H1 (cell line): ENCODE data around the gene PPP1R3E. TPM values are rescaled to one million over a fixed set of nuclear protein-coding genes. Genes with fewer than 3 reads are reported as not detected.

Source experiments
- CHD2 ChIP-seq: IDR thresholded peaks from 2 replicates; pipeline ENCODE4 v1.6.1; 2012; ENCODE audit warnings: low read length, improper control_type of control experiment
- CREB1 ChIP-seq: IDR thresholded peaks from 2 replicates; pipeline ENCODE4 v1.6.1; 2012; ENCODE audit warnings: inconsistent platforms
- EGR1 ChIP-seq: IDR thresholded peaks from 2 replicates; pipeline ENCODE4 v1.6.1; 2011; ENCODE audit warnings: low read depth, low read length, borderline replicate concordance
- EP300 ChIP-seq, 2 experiments: IDR thresholded peaks; 1 replicate in 1 of 2; 2 replicates in 1 of 2; pipeline ENCODE4 v1.6.1; 2011 to 2012; ENCODE audit warnings: low read depth in 2 of 2, low read length in 2 of 2, mild to moderate bottlenecking in 2 of 2, borderline replicate concordance in 1 of 2, inconsistent platforms in 1 of 2, moderate library complexity in 1 of 2
- FOSL1 ChIP-seq: IDR thresholded peaks from 2 replicates; pipeline ENCODE4 v1.6.1; 2011; ENCODE audit warnings: mild to moderate bottlenecking, low read depth, low read length, moderate library complexity; ENCODE audit not compliant: insufficient read depth
- GTF2F1 ChIP-seq: IDR thresholded peaks from 2 replicates; pipeline ENCODE4 v1.6.1; 2012; ENCODE audit warnings: low read depth, low read length, improper control_type of control experiment, borderline replicate concordance
- HDAC2 ChIP-seq, 2 experiments: fragments of 300-600 bp in 1 of 2; sonication (generic) in 1 of 2; IDR thresholded peaks; 2 replicates each; pipeline ENCODE4 v1.6.1; 2011 to 2012; ENCODE audit warnings: low read depth in 2 of 2, low read length in 2 of 2, mild to moderate bottlenecking in 2 of 2, moderate library complexity in 2 of 2, borderline replicate concordance in 1 of 2, inconsistent platforms in 1 of 2
- KDM5A ChIP-seq: fragments of 200-600 bp; IDR thresholded peaks from 2 replicates; pipeline ENCODE4 v1.7.1; 2012; ENCODE audit warnings: mild to moderate bottlenecking, low read length, inconsistent platforms, mixed read lengths
- MAFK ChIP-seq: IDR thresholded peaks from 2 replicates; pipeline ENCODE4 v1.6.1; 2012; ENCODE audit warnings: low read depth, mild to moderate bottlenecking, improper control_type of control experiment, low read length
- MAX ChIP-seq: IDR thresholded peaks from 2 replicates; pipeline ENCODE4 v1.6.1; 2012; ENCODE audit warnings: inconsistent platforms
- NRF1 ChIP-seq: IDR thresholded peaks from 2 replicates; pipeline ENCODE4 v1.6.1; 2011; ENCODE audit warnings: mild to moderate bottlenecking, low read depth, low read length, improper control_type of control experiment
- RAD21 ChIP-seq, 2 experiments: IDR thresholded peaks in 1 of 2; conservative IDR thresholded peaks in 1 of 2; 2 replicates each; pipeline ENCODE4 v1.6.1; 2011; ENCODE audit warnings: low read depth in 2 of 2, low read length in 2 of 2, improper control_type of control experiment in 1 of 2, inconsistent platforms in 1 of 2, mild to moderate bottlenecking in 1 of 2, moderate library complexity in 1 of 2
- SIN3A ChIP-seq, 2 experiments: IDR thresholded peaks in 1 of 2; conservative IDR thresholded peaks in 1 of 2; 2 replicates each; pipeline ENCODE4 v1.6.1; 2011 to 2012; ENCODE audit warnings: low read length in 2 of 2, improper control_type of control experiment in 1 of 2, low read depth in 1 of 2, mild to moderate bottlenecking in 1 of 2
- SP1 ChIP-seq: IDR thresholded peaks from 2 replicates; pipeline ENCODE4 v1.6.1; 2011; ENCODE audit warnings: low read depth, low read length
- TAF7 ChIP-seq: optimal IDR thresholded peaks from 2 replicates; pipeline ENCODE3; 2011; ENCODE audit warnings: low read depth, mild to moderate bottlenecking, inconsistent platforms, low read length, moderate library complexity, borderline replicate concordance
- TCF12 ChIP-seq: IDR thresholded peaks from 2 replicates; pipeline ENCODE4 v1.6.1; 2011; ENCODE audit warnings: low read depth, mild to moderate bottlenecking, low read length
- polyA plus RNA-seq, 7 experiments: library from polyadenylated mRNA; depleted of rRNA in 3 of 7; stranded (reverse) in 5 of 7; unstranded in 2 of 7; fragments of >200 nt in 5 of 7; fragments of 200-250 nt in 2 of 7; gene quantifications; 1 replicate in 5 of 7; 2 replicates in 1 of 7; 4 replicates in 1 of 7; pipeline versions ENCODE4 v1.2.1 to v1.2.3, GENCODE V29; 2011 to 2013; ENCODE audit warnings: missing spikeins in 2 of 7, mixed read lengths in 2 of 7
- total RNA-seq: library from RNA; stranded (reverse); fragmentation: NEBNext Ultra II Directional; extraction: Animal tissue kit (Norgen Biotek cat#: 25700); gene quantifications from 2 replicates; pipeline ENCODE4 v1.2.1, GENCODE V29; 2021
- TF ChIP-seq, protein P1 (sequence below), 3 experiments: IDR thresholded peaks; 1 replicate in 2 of 3; 2 replicates in 1 of 3; pipeline versions ENCODE4 v1.5.1 to v1.6.1; 2011; ENCODE audit warnings: low read length in 3 of 3, mild to moderate bottlenecking in 3 of 3, inconsistent platforms in 2 of 3, low read depth in 1 of 3, moderate library complexity in 1 of 3; ENCODE audit not compliant: insufficient read depth in 1 of 3; ENCODE audit errors: control extremely low read depth in 1 of 3

PPP1R3E gene
- total and polyA plus RNA-seq, 2 of the 8 experiments (the other 6 are each of a cell fraction or from before 2014, with no cell fraction given) = 4.4 to 4.7 TPM

DNA sequence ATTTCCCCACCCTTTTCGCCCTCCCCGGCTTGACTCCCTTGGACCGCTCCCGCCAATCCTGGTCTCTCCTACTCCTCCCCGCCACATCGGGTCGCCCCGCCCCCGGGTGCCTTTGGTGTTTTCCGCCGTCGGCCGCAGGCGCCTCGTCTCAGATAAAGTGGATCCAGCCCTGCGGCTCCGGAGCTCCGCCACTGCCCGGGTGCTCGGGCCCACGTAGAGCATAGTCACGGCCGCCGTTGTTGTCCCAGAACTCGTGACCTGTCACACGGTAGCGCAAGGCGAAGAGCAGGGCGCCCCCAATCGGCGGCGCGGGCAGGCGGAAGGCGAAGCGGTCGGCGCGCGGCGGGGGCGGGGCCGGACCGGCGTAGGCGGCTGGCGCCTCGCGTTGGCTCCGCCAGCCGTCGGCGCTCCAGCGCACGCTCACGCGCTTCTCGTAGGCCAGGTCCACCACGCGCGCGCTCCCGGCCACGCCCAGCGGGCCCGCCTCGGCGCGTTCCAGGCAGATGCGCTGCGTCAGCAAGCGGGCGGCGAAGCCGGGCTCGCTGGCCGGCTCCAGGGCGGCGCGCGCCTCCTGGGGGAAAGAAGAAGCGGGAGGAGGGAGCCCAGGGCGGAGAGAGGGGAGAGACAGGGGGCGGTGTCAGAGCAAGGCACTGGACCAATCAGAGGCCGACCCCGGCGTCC, 1.2 kb downstream of the PPP1R3E start (continued):
- TF ChIP-seq NRF1 (no peak), KDM5A (no peak), FOSL1 (peak; percentile 54; the same call in 1 of the 2 replicates), MAFK (peak; percentile 60; the same call in 1 of the 2 replicates), TAF7 (peak; percentile 37), CHD2 (no peak), EGR1 (peak; percentile 90), RAD21 (IDR thresholded peaks at IDR 0.05 in 1 of 2, conservative IDR thresholded peaks at IDR 0.05 in 1 of 2; ENCODE audit: low read depth in 2 of 2, low read length in 2 of 2) (peak; percentile 6 to 46; a peak in 3 of 4 replicates), GTF2F1 (no peak), MAX (peak; percentile 75), HDAC2 (IDR thresholded peaks at IDR 0.05; ENCODE audit: borderline replicate concordance in 1 of 2, low read depth in 2 of 2, low read length in 2 of 2) (peak in 1 of 2 experiments; percentile 59; a peak in 2 of 4 replicates), SIN3A (conservative IDR thresholded peaks at IDR 0.05 in 1 of 2, IDR thresholded peaks at IDR 0.05 in 1 of 2; ENCODE audit: low read depth in 1 of 2, low read length in 2 of 2) (peak in 1 of 2 experiments; percentile 71; a peak in 2 of 4 replicates), SP1 (0 out of 2 replicates have a peak, but pooled peaks have one; percentile 13), EP300 (IDR thresholded peaks at IDR 0.05; ENCODE audit: borderline replicate concordance in 1 of 2, low read depth in 2 of 2, low read length in 2 of 2) (peak in 1 of 2 experiments; percentile 33; a peak in 1 of 3 replicates), TCF12 (0 out of 2 replicates have a peak, but pooled peaks have one; percentile 8), CREB1 (peak; percentile 69)
- TF ChIP-seq, protein P1, sequence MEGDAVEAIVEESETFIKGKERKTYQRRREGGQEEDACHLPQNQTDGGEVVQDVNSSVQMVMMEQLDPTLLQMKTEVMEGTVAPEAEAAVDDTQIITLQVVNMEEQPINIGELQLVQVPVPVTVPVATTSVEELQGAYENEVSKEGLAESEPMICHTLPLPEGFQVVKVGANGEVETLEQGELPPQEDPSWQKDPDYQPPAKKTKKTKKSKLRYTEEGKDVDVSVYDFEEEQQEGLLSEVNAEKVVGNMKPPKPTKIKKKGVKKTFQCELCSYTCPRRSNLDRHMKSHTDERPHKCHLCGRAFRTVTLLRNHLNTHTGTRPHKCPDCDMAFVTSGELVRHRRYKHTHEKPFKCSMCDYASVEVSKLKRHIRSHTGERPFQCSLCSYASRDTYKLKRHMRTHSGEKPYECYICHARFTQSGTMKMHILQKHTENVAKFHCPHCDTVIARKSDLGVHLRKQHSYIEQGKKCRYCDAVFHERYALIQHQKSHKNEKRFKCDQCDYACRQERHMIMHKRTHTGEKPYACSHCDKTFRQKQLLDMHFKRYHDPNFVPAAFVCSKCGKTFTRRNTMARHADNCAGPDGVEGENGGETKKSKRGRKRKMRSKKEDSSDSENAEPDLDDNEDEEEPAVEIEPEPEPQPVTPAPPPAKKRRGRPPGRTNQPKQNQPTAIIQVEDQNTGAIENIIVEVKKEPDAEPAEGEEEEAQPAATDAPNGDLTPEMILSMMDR (IDR thresholded peaks at IDR 0.05; ENCODE audit: control extremely low read depth in 1 of 3, insufficient read depth in 1 of 3, low read depth in 1 of 3, low read length in 3 of 3) = peak; percentile 71 to 93 (median 80)
